ENCODE measurements around the gene LAYN. TPM values are rescaled to one million over a fixed set of nuclear protein-coding genes. Genes with fewer than 3 reads are reported as not detected.

LAYN gene
- total and polyA plus RNA-seq, 3 donors from 2014 or later: 7.0 to 9.5 (median 8.7) TPM

GRCh38 chr11:111522426-111522825 lies 18.1 kb upstream of the LAYN start:
- Histone ChIP-seq H3K27me3 (no peaks in the 10 kb centered on the region), H3K4me3 (no peak overlapping the region), H3K36me3 (ENCODE audit: low read depth, missing control alignments) (no peaks in the 10 kb centered on the region), H3K27ac (no peak overlapping the region), H3K4me1 (no peaks in the 10 kb centered on the region), H3K9me3 (no peaks in the 10 kb centered on the region)
- WGBS, 2 donors: 92 to 93% methylated on average over 5 of the region's 5 CpGs
- DNase-seq: no peak
- TF ChIP-seq CTCF (IDR thresholded peaks at IDR 0.05) (no peak), POLR2A (IDR thresholded peaks at IDR 0.05) (no peak)
- intact Hi-C loops (cut with DNase I; ENCODE audit: low total_unique reads): no loop called here

GRCh38 chr11:111523343-111523742 lies 17.2 kb upstream of the LAYN start:
- intact Hi-C loops (cut with DNase I; ENCODE audit: low total_unique reads): no loop called here
- Histone ChIP-seq H3K4me1 (no peaks in the 10 kb centered on the region), H3K27me3 (no peaks in the 10 kb centered on the region), H3K36me3 (ENCODE audit: low read depth, missing control alignments) (no peaks in the 10 kb centered on the region), H3K27ac (no peak overlapping the region), H3K9me3 (no peaks in the 10 kb centered on the region), H3K4me3 (no peak overlapping the region)
- WGBS, 2 donors: 88 to 97% methylated on average over 2 of the region's 2 CpGs
- DNase-seq: no peak
- TF ChIP-seq POLR2A (IDR thresholded peaks at IDR 0.05) (no peak), CTCF (IDR thresholded peaks at IDR 0.05) (no peak)

GRCh38 chr11:111524056-111524455 lies 16.5 kb upstream of the LAYN start:
- H3K9me3 ChIP-seq: no peaks in the 10 kb centered on the region
- TF ChIP-seq POLR2A (IDR thresholded peaks at IDR 0.05): no peak
- no peak for TF ChIP-seq CTCF (IDR thresholded peaks at IDR 0.05)
- WGBS, 2 donors: 78 to 80% methylated on average over 1 of the region's 1 CpG
- DNase-seq: no peak
- no peaks in the 10 kb centered on the region for H3K4me1 ChIP-seq
- H3K27ac ChIP-seq: no peak overlapping the region
- no peaks in the 10 kb centered on the region for H3K36me3 ChIP-seq (ENCODE audit: low read depth, missing control alignments)
- no peak overlapping the region for H3K4me3 ChIP-seq
- intact Hi-C loops (cut with DNase I; ENCODE audit: low total_unique reads): no loop called here
- H3K27me3 ChIP-seq: no peaks in the 10 kb centered on the region

GRCh38 chr11:111525456-111525855 lies 15.1 kb upstream of the LAYN start:
- WGBS, 2 donors: 100% methylated on average over 1 of the region's 1 CpG
- H3K9me3 ChIP-seq: no peaks in the 10 kb centered on the region
- no peak overlapping the region for H3K27ac ChIP-seq
- no peak for DNase-seq
- TF ChIP-seq POLR2A (IDR thresholded peaks at IDR 0.05) (no peak), CTCF (IDR thresholded peaks at IDR 0.05) (no peak)
- no peak overlapping the region for H3K4me3 ChIP-seq
- intact Hi-C loops (cut with DNase I; ENCODE audit: low total_unique reads): no loop called here
- H3K4me1 ChIP-seq: no peaks in the 10 kb centered on the region
- H3K36me3 ChIP-seq (ENCODE audit: low read depth, missing control alignments): no peaks in the 10 kb centered on the region
- no peaks in the 10 kb centered on the region for H3K27me3 ChIP-seq

GRCh38 chr11:111526501-111526900 lies 14.0 kb upstream of the LAYN start:
- H3K27me3 ChIP-seq: no peaks in the 10 kb centered on the region
- 90% methylated on average over 1 of the region's 1 CpG for WGBS, 2 donors
- DNase-seq: no peak
- no peak overlapping the region for H3K27ac ChIP-seq
- no peaks in the 10 kb centered on the region for H3K4me1 ChIP-seq
- no peak overlapping the region for H3K4me3 ChIP-seq
- intact Hi-C loops (cut with DNase I; ENCODE audit: low total_unique reads): no loop called here
- no peaks in the 10 kb centered on the region for H3K9me3 ChIP-seq
- no peaks in the 10 kb centered on the region for H3K36me3 ChIP-seq (ENCODE audit: low read depth, missing control alignments)
- TF ChIP-seq CTCF (IDR thresholded peaks at IDR 0.05) (no peak), POLR2A (IDR thresholded peaks at IDR 0.05) (no peak)
